GM12865 (cell line): Measurements from ENCODE around the gene SCARF1.
A peak's percentile ranks its signal among the peaks of the same experiment; 100 is the strongest.

ENCODE experiments used
- DNase-seq: peaks from one replicate; pipeline ENCODE4 v3.0.0; 2010; ENCODE audit warnings: low read depth
- H3K4me3 ChIP-seq: 2 replicates; pipeline ENCODE4 v1.5.1; 2011; ENCODE audit warnings: mild to moderate bottlenecking, low read depth, low read length, control low read depth
- CTCF ChIP-seq: IDR thresholded peaks from 2 replicates; pipeline ENCODE4 v1.5.1; 2011; ENCODE audit warnings: low read length, control low read depth, low read depth, inconsistent platforms; ENCODE audit not compliant: insufficient read depth; ENCODE audit errors: missing control alignments

Gene SCARF1

DNA sequence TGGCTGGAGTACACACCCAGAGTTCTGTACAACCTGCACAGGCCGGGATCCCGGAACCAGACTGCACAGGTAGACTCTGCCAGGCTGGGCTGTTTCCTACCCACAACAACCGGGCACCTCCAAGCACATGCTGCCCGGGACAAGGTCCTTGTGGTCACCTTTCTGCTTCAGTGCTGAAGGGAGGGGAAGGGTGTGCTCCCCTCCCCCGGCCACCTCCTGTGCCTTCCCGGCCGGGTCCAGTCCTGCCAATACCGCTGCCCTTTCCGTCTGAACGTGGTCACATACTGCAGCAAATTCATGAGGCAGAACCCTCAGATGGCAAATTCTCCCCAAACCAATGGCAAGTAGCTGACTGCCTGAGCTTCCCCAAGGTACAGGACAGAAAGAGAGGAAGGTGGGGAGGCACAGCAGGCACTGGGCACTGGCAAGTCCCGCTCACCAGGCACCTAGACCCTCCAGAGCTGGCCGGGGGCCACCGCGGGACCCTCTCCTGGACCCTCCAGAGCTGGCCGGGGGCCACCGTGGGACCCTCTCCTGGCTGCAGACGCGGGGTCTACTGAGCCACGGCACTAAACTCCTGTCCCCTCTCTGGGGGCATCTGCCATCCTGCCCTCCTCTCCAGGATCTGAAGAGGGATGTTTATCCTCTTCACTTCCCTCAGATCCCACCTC lies 39.7 kb downstream of the SCARF1 start:
- TF ChIP-seq CTCF = no peak
- no peak for DNase-seq
- H3K4me3 ChIP-seq = peak overlapping the region; percentile 58

DNA sequence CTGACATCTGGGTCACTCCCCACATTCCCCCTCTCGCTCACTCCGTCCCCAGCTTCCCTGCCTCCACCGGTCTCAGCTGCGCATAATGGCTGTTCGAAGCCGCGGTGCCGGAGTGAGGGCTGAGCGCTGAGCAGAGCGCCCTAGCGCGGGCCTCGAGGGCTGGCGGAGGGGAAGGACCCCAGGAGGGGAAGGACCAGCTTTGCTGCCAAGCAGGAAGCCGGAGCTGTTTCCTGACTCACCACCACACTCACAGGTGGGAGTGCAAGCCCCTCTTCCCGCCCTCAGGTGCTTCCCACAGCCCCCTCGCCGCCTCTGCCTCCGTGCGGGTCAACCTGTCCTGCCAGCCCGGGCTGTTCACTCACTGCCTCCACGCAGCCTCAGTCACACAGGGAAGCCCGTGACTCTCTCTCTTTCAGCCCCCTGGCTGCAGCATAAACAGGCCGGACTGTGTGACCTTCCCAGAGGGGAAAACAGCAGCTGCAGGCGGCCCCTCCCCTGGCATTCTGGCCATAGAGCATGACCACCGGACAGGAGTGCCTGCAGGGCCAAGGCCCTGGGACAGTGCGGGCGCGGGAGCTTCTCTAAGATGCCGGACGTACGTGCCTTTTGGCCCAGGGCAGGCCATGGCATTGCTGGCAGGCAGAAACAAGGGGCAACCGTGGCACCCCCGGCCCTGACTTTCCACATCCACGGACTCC lies 40.6 kb downstream of the SCARF1 start:
- no peak for DNase-seq
- no peak for TF ChIP-seq CTCF
- no peak overlapping the region for H3K4me3 ChIP-seq

- no peak overlapping the region for H3K4me3 ChIP-seq
- DNase-seq = no peak
- TF ChIP-seq CTCF = no peak
Measured at GRCh38 chr17:1601571-1601970, 44.0 kb downstream of the SCARF1 start.

DNA sequence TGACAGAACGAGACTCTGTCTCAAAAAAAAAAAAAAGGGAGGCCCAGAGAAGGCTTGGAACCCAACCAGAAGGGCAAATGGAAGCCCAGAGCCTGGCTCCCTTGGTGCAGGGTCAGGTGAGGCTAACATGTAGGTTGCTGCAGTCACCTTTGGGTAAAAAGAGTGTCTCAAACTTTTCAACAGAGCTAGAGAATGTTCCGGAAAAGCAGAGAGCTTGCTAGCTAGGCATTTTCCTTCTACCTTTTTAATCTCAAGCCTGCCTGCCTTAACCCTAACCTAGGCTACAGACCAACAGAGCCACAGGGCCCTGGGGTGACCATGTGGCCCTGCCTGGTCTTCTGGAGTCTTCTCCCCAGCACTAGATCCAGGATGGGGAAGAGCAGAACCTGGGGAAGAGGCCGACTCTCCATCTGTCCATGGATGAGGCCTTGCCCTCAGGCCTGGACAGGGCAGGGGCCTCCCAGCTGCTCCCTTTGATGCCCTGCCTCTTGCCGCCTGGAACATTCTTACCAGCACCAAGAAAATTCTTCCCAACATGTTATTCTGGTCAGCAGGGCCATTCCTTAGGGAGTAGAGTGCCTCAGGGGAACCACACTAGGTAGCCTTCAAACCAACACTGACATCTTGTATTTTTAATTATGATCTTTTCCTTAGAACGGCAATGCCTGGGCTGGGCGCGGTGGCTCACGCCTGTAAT lies 47.0 kb downstream of the SCARF1 start:
- DNase-seq = no peak
- no peak for TF ChIP-seq CTCF
- H3K4me3 ChIP-seq = no peak overlapping the region

DNA sequence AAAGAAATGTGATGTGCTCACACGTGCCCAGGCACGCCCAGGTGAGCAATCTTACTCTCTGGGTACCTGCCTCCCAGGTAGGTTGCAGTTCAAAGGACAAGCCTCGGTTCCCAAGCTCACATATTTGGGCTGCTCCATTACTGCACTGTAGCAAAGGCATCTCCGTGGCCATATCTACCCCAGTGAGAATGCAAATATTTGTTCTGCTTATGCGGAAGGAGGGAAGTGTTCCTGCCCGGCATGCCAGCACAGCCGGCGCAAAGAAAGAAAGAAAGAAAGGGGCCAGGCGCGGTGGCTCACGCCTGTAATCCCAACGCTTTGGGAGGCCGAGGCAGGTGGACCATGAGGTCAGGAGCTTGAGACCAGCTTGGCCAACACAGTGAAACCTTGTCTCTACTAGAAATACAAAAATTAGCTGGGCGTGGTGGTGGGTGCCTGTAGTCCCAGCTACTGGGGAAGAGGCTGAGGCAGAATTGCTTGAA lies 47.6 kb downstream of the SCARF1 start:
- no peak for DNase-seq
- TF ChIP-seq CTCF = no peak

GRCh38 chr17:1593630-1593931 lies 52.0 kb downstream of the SCARF1 start:
- peak overlapping the region; percentile 45 for H3K4me3 ChIP-seq
- DNase-seq = no peak
- TF ChIP-seq CTCF = no peak

More for the DNA sequence above, 47.6 kb downstream of the SCARF1 start:
- no peak overlapping the region for H3K4me3 ChIP-seq
